GM18870 (cell line): ENCODE data around the gene RRM2.

Experiments used
- ATAC-seq: cut with Tn5 transposase; IDR thresholded peaks from one replicate; pipeline ENCODE4 v1.9.1; 2021; ENCODE audit warnings: moderate library complexity; ENCODE audit not compliant: unreplicated experiment

The RRM2 gene

DNA sequence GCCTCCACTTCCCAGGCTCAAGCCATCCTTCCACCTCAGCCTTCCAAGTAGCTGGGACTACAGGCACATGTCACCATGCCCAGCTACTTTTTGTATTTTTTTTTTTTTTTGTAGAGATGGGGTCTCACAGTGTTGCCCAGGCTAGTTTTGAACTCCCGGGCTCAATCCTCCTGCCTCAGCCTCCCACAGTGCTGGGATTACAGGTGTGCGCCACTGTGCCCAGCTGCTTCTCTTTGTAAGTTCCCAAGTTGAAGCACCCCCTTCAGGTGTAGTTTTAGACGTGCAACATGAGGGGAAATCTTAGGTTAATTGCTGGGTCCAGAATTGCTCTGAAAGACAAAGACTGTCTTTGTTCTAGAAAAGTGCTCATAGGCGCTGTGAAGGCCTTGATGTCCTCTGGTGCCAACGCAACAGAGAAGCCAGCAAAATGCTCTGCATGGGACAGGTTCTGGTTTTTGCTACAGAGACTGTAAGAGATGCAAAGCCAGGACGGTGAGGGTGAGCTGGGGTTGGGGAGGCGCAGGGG is 46.6 kb downstream of the RRM2 start:
- no peak for ATAC-seq

DNA sequence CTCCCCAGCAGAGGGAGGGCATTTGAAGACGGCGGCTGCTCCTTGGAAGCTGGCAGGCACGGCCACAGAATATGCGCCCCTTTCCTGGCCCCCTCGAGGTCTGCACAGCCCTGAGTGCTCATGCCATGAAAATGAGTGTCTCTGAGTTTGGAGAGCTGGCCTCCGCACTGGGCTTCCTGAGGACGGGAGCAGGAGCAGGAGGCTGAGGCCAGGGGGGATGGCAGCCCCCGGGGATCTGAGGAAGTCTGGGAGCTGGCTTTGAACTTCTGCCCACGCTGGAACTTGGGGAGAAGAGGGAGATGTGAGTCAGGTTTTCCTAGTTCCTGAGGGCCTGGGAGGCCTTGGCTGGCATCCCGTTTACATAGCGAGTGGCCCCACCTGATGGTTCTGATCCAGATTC is 47.0 kb downstream of the RRM2 start:
- no peak for ATAC-seq

DNA sequence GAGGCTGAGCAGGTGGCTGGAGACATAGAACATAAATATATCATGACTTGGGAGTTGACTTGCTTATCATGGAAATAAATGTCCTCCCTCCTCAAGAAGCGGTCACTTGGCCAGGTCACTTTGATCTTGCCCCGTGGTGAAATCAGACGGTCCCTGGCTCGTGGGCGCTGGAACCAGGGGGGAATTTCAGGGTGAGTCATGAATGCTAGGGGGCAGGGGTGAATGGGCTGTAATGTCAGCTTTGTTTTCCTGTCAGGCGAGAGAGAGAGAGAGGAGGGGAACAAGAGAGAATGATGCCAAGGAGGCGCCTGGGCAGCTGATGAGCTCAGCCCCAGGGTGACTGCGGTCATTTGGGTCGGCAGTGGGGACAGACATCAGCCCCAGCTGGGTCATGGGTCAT is 47.7 kb downstream of the RRM2 start:
- no peak for ATAC-seq

DNA sequence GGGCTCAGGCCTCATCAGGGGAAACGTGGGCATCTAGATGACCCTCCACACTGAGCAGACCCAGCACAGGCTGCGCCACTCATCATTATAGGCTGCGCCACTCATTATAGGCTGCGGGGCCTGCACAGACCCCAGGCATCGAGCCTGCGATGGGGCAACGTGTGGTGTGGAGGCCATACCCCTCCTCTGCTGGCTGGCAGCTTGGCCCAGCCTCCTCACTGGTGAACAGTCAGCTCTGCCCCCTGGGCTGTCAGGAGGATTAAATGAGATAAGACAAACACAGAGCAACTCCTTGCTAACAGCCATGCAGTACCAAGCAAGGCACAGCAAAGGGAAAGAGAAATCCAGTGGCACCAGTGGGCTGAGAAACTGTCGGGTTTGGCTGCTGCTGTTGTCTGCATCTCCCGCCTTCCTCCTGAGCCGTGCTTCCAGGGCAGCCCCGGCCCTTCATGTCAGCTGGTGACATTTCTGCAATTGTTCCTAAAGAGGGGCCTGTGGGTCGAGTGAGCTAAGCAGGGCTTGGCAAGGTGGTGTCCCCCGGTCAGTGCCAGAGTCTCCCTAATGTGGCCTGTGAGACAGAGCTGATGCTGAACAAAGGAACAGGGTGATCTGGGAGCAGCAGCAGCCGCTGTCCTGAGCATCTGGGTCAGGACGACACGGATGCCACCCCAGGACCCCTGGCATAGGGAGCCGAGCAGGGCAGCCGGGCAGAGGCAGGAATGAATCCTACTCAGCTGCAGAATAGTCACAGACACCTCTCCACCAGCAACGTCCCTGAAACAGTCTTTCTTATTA is 48.7 kb downstream of the RRM2 start:
- ATAC-seq = no peak

DNA sequence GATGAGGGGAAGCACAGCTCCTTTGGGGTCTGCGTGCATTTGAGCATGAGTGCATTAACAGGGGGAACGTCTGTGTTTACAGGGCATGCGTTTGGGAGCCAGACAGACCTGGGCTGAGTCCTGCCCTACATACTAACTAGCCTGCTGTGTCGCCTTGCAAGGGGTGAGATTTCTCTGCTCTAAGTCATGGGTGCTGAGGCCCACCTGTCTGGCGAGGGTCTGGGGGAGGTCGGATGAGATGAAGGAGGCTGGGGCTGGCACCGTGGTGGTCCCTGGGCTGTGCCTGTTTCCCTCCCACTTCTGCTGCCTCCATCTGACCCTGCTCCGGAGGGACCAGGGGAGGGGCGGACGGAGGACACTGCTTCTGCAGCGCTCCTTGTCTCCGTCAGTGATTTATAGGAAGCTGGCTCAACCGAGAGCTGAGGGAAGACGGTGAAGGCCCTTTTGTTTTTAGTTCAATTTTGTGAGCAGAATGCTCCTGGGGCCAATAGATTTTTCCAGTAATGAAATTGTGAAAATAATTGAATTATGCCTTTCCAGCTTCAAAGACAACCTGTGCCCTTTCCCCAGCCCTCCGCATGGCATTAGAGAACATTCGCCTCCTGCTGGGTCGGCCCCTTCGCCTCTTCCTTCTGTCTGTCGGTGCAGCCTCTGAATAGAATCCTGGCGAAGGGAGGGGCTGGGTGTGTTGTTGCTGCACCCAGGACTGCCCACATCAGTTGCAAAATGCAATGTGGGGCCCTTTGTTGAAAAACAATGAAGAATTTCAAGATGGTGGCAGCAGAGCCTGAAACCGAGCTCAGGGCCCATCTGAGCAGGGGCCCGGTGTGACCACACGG is 49.7 kb downstream of the RRM2 start:
- no peak for ATAC-seq

DNA sequence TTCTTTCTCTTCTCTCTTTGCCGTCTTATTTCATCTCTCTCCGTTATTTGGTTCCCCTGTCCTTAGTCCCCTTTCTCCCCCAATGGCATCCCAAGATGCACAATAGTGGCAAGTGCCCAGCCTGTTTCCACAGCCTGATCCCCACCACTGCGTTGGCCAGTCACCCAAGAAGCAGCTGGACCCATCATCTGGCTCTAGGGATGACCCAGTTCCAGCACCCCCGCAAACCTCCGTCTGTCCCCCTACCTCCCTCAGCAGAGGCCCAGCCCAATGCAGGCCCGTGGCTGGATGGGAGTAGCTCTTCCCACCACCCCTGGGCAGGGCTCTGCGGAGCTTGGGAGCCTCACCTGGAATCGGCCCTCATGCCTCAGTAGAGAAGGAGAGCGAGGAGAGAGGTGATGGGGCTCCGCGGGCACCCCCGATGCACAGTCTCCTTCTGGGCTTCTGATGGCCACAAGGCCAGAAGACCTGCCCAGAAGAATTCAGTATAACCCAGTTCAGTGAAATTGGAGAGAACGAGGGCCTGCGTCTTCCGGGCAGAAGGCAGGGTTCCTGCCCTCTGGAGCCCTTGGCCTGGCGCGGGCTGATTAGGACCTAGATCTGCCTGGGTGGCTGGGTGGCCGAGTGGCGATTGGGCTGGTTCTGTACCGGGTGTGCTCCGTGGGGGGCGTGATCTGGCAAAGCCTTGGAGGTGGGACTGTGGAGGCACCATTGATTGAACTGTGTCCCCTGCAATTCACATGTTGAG is 50.9 kb downstream of the RRM2 start:
- no peak for ATAC-seq

DNA sequence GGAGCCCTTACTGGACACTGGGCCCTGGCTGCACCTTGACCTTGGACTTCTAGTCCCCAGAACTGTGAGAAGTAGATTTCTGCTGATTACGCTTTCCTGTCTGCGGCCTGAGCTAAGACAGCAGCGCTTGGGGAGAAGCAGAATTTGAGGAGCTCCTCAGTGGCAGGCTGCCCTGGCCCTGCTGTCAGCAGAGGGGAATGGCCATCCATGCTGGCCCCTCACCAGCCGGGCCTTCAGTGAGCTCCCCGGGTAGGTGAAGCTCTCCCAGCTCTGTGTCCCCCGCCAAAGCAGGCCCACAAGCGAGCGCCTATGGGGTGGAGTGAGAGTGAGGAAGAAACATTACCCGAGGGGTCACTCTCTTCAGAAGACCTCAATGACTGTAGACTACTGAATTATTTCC is 51.6 kb downstream of the RRM2 start:
- ATAC-seq = no peak

DNA sequence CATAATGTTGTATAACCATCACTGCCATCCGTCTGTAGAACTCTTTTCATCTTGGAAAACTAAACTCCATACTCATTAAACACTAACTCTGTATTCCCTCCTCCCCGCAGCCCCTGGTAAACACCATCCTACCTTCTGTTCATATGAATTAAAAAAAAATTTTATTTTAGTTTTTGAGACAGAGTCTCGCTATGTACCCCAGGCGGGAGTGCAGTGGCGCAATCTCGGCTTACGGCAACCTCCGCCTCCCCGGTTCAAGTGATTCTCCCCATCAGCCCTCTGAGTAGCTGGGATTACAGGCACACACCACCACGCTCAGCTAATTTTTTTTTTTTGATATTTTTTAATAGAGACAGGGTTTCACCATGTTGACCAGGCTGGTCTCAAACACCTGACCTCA is 52.9 kb downstream of the RRM2 start:
- no peak for ATAC-seq

DNA sequence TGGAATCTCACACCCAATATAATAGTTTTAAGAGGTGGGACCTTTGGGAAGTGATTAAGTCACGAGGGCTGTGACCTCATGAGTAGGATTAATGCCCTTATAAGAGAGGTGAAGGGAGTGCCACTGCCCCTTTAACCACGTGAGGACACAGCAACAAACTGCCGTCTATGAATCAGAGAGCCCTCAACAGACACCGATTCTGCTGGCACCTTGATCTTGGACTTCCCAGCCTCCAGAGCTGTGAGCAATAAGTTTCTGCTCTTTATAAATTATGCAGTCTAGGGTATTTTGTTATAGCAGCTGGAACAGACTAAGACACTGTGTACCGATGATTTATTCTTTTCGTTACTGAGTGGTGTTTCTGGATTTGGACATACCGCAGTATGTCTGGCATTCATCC is 56.2 kb downstream of the RRM2 start:
- no peak for ATAC-seq

DNA sequence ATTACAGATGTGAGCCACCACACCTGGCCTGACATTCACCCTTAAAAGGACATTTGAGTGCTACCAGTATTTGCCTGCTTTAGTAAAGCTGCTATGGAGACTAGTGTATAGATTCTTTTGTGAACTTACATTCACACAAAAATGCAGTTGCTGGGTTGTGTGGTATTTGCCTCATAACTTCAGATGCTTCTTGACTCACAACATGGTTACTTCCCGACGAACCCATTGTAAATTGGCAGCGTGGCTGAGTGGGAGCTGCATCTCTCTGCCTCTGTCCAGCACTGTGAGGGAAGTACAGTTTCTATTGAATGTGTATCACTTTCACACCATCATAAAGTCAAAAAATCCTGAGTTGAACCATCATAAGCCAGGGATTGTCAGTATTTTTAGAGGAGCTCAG is 56.9 kb downstream of the RRM2 start:
- no peak for ATAC-seq

DNA sequence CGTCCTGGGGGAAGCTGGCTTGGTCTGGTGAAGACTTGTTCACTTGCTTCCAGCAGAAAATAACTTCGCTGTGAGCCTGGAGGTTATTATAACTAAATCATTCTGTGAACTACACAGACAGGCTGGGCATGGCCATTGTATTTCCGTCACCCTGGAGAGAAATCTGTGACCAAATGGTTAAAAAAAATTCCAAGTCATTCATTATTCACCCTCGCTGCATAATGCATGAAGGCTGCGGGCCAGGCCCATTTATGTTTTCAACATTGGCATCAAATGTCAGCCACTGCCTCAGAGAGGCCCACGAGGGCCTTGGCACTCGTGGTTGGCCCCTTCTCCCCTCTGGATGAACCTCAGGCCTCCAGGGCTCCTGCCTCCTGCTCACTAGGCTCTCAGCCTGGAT is 57.7 kb downstream of the RRM2 start:
- ATAC-seq = no peak
